ENCODE results near the gene MALRD1. TPM values are rescaled to one million over a fixed set of nuclear protein-coding genes. Genes with fewer than 3 reads are reported as not detected.

MALRD1 gene
- total RNA-seq, 4 donors from 2014 or later = 0.94 to 4.5 (median 2.3) TPM; not detected in 1

GRCh38 chr10:19168584-19168983 is 120.0 kb downstream of the MALRD1 start:
- intact Hi-C loops (cut with DNase I) = no loop called here
- no peak overlapping the region for H3K4me3 ChIP-seq (replicated peaks in 1 of 3)
- no peaks in the 10 kb centered on the region for H3K27me3 ChIP-seq
- H3K27ac ChIP-seq = no peak overlapping the region
- H3K9me3 ChIP-seq = no peaks in the 10 kb centered on the region
- WGBS, 2 donors = 38 to 68% methylated on average over 2 of the region's 2 CpGs
- H3K36me3 ChIP-seq = no peaks in the 10 kb centered on the region
- DNase-seq = no peak
- no peaks in the 10 kb centered on the region for H3K4me1 ChIP-seq
- TF ChIP-seq POLR2A (IDR thresholded peaks at IDR 0.05) = no peak
- no peak for TF ChIP-seq CTCF (IDR thresholded peaks at IDR 0.05)

GRCh38 chr10:19169041-19169440 is 120.4 kb downstream of the MALRD1 start:
- WGBS, 2 donors = 69 to 75% methylated on average over 2 of the region's 2 CpGs
- no peak overlapping the region for H3K4me3 ChIP-seq (replicated peaks in 1 of 3)
- TF ChIP-seq POLR2A (IDR thresholded peaks at IDR 0.05) (no peak), CTCF (IDR thresholded peaks at IDR 0.05) (no peak)
- no peaks in the 10 kb centered on the region for H3K9me3 ChIP-seq
- intact Hi-C loops (cut with DNase I) = no loop called here
- no peaks in the 10 kb centered on the region for H3K4me1 ChIP-seq
- DNase-seq = no peak
- no peak overlapping the region for H3K27ac ChIP-seq
- no peaks in the 10 kb centered on the region for H3K36me3 ChIP-seq
- no peaks in the 10 kb centered on the region for H3K27me3 ChIP-seq

- DNase-seq = no peak
- Histone ChIP-seq H3K4me1 (no peaks in the 10 kb centered on the region), H3K27ac (no peak overlapping the region), H3K9me3 (no peaks in the 10 kb centered on the region), H3K27me3 (no peaks in the 10 kb centered on the region), H3K4me3 (replicated peaks in 1 of 3) (no peak overlapping the region), H3K36me3 (no peaks in the 10 kb centered on the region)
- intact Hi-C loops (cut with DNase I) = no loop called here
- TF ChIP-seq POLR2A (IDR thresholded peaks at IDR 0.05) (no peak), CTCF (IDR thresholded peaks at IDR 0.05) (no peak)
- WGBS, 2 donors = 47 to 50% methylated on average over 2 of the region's 2 CpGs
Observed at GRCh38 chr10:19169684-19170083, 121.1 kb downstream of the MALRD1 start.

DNA sequence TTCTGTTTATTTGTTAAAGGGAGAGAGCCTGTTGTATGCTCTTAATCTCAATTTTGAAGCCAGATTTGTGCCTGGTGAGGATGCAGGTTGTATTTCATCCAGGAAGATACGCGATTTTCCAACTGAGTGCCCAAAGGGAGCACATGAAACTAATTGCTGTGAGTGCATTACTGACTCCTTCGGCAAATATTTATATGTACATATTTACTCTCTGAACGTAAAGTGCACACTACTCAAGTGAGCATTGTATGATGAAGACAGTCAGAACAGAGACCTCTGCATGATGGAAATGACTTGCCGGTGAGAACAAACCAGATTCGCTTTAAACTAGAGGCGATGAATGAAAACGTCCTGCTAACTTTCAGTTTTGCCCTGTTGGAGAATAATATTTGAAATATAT is 130.1 kb downstream of the MALRD1 start:
- H3K9me3 ChIP-seq = no peaks in the 10 kb centered on the region
- TF ChIP-seq POLR2A (IDR thresholded peaks at IDR 0.05) (no peak), CTCF (IDR thresholded peaks at IDR 0.05) (no peak)
- H3K36me3 ChIP-seq = no peaks in the 10 kb centered on the region
- no peaks in the 10 kb centered on the region for H3K4me1 ChIP-seq
- 87 to 88% methylated on average over 8 of the region's 8 CpGs for WGBS, 2 donors
- intact Hi-C loops (cut with DNase I) = no loop called here
- no peak overlapping the region for H3K4me3 ChIP-seq (replicated peaks in 1 of 3)
- no peaks in the 10 kb centered on the region for H3K27me3 ChIP-seq
- DNase-seq = no peak
- H3K27ac ChIP-seq = no peak overlapping the region

DNA sequence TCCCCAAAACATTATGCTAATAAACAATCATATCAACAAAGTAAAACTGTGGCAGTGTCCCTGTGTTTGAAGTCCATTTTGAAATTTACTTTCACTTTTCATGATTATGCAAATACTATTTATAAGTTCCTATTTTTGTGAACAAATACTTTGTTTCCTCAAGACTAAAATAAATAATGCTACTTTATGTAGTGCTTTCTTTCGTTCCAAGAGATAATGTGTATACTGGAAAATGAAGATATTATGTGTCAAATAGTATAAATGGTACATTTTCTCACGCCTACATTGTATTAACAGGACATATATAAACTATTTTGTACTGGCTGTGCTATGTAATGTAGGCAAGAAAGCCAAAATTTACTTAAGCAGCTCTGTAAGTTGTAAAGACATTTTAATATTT is 136.3 kb downstream of the MALRD1 start:
- TF ChIP-seq POLR2A (IDR thresholded peaks at IDR 0.05) = no peak
- no peak for TF ChIP-seq CTCF (IDR thresholded peaks at IDR 0.05)
- no peak for DNase-seq
- no peaks in the 10 kb centered on the region for H3K27me3 ChIP-seq
- WGBS, 2 donors = 65 to 72% methylated on average over 2 of the region's 2 CpGs
- H3K4me1 ChIP-seq = no peaks in the 10 kb centered on the region
- intact Hi-C loops (cut with DNase I) = no loop called here
- H3K27ac ChIP-seq = no peak overlapping the region
- H3K36me3 ChIP-seq = no peaks in the 10 kb centered on the region
- H3K9me3 ChIP-seq = no peaks in the 10 kb centered on the region
- H3K4me3 ChIP-seq (replicated peaks in 1 of 3) = no peak overlapping the region

Measured in thyroid gland (tissue), 4 donors.